Ovary (tissue), 9 donors: Measurements from ENCODE around the gene CEPT1. TPM values are rescaled to one million over a fixed set of nuclear protein-coding genes. Genes with fewer than 3 reads are reported as not detected.

ENCODE experiments used
- DNase-seq, 5 donors: peaks; one replicate each; pipeline ENCODE4 v3.0.0-alpha.2; 2019 to 2020
- H3K27ac ChIP-seq, 2 donors: fragments of 200-600 bp; one replicate each; pipeline versions ENCODE4 v1.5.1 to v1.8.0; 2019 to 2022
- H3K27me3 ChIP-seq: fragments of 200-600 bp; one replicate; pipeline ENCODE4 v1.8.0; 2022
- H3K36me3 ChIP-seq: fragments of 200-600 bp; sonication (generic); one replicate; pipeline ENCODE4 v1.5.1; 2019
- H3K4me1 ChIP-seq: one replicate; pipeline ENCODE4 v1.8.1; 2013; ENCODE audit warnings: mild to moderate bottlenecking, moderate library complexity; ENCODE audit not compliant: insufficient read depth
- H3K4me3 ChIP-seq: fragments of 200-600 bp; sonication (generic); one replicate; pipeline ENCODE4 v1.5.1; 2017
- H3K9me3 ChIP-seq, 2 donors: fragments of 200-600 bp in 1 of 2; sonication (generic) in 1 of 2; one replicate each; pipeline versions ENCODE4 v1.5.1 to v1.8.1; 2013 to 2019; ENCODE audit warnings: mild to moderate bottlenecking in 1 of 2, moderate library complexity in 1 of 2
- EP300 ChIP-seq: sonication (generic); formaldehyde crosslinking; IDR thresholded peaks from one replicate; pipeline ENCODE4 v1.6.1; 2017; ENCODE audit warnings: antibody characterized with exemption
- POLR2A ChIP-seq: fragments of 450-650 bp; IDR thresholded peaks from one replicate; pipeline ENCODE4 v1.6.1; 2017; ENCODE audit warnings: antibody characterized with exemption, mild to moderate bottlenecking, moderate library complexity
- WGBS, 3 donors: extraction: QIAGEN DNeasy Blood & Tissue Kit in 1 of 3; methylation state at CpG; one replicate each; pipeline versions ENCODE4 v1.1.5 to v1.1.7; 2013 to 2017; 5-methylcytosine and 5-hydroxymethylcytosine counted together
- intact Hi-C, 4 donors: fragments of 100-400 bp; cut with DNase I; formaldehyde crosslinking; loops; one replicate each; pipeline versions ENCODE4 v1.11.0 to v1.15.1; 2022 to 2023
- polyA plus RNA-seq, 2 donors: library from polyadenylated mRNA; stranded (reverse); fragments of 200-250 nt in 1 of 2; fragments of 350-450 nt in 1 of 2; fragmentation: Illumina TruSeq in 1 of 2; extraction: RNeasy Lipid Tissue Mini Kit (QIAGEN cat#74804) in 1 of 2; gene quantifications; one replicate each; pipeline ENCODE4 v1.2.3, GENCODE V29; 2013 to 2014
- total RNA-seq, 7 donors: library from RNA; depleted of rRNA in 2 of 7; stranded (reverse); fragments of >200 nt in 2 of 7; fragmentation: NEBNext Ultra II Directional in 3 of 7; extraction: Animal tissue kit (Norgen Biotek cat#: 25700) in 3 of 7; gene quantifications; one replicate each; pipeline versions ENCODE4 v1.1.0 to v1.2.4, GENCODE V29; 2016 to 2023
- TF ChIP-seq, protein P1 (sequence below), 3 donors: fragments of 450-650 bp in 2 of 3; fragments of 200-600 bp in 1 of 3; IDR thresholded peaks; one replicate each; pipeline versions ENCODE4 v1.5.1 to v1.8.0; 2016 to 2022; ENCODE audit warnings: antibody characterized with exemption in 3 of 3, mild to moderate bottlenecking in 1 of 3
- donor health status: DM: no; HTN: no; CAD: no; lungs with moderate emphysema.
- donor health status: DM: no; HTN: no; CAD: no.
- donor health status: Bipolar disorder and iron deficiency.
- donor health status: DM: yes; HTN: yes; CAD: no.
- donor health status: DM: no; HTN: no; CAD: no.
- donor health status: DM: yes; HTN: yes; CAD: no.

CEPT1 gene
- total and polyA plus RNA-seq, 9 donors = 16.4 to 40.3 (median 32.4) TPM

- Histone ChIP-seq H3K36me3 (no peaks in the 10 kb centered on the region), H3K4me1 (peaks cover 5% of the 10 kb centered on the region), H3K4me3 (no peak overlapping the region), H3K9me3 (no peaks in the 10 kb centered on the region), H3K27me3 (no peaks in the 10 kb centered on the region), H3K27ac (no peak overlapping the region)
- DNase-seq = no peak
- WGBS, 3 donors = 95 to 97% (median 96%) methylated on average over 2 of the region's 2 CpGs
- intact Hi-C loops = no loop called here
- TF ChIP-seq POLR2A (no peak), EP300 (no peak)
Observed at GRCh38 chr1:111145542-111145941, 5.5 kb downstream of the CEPT1 start.

DNA sequence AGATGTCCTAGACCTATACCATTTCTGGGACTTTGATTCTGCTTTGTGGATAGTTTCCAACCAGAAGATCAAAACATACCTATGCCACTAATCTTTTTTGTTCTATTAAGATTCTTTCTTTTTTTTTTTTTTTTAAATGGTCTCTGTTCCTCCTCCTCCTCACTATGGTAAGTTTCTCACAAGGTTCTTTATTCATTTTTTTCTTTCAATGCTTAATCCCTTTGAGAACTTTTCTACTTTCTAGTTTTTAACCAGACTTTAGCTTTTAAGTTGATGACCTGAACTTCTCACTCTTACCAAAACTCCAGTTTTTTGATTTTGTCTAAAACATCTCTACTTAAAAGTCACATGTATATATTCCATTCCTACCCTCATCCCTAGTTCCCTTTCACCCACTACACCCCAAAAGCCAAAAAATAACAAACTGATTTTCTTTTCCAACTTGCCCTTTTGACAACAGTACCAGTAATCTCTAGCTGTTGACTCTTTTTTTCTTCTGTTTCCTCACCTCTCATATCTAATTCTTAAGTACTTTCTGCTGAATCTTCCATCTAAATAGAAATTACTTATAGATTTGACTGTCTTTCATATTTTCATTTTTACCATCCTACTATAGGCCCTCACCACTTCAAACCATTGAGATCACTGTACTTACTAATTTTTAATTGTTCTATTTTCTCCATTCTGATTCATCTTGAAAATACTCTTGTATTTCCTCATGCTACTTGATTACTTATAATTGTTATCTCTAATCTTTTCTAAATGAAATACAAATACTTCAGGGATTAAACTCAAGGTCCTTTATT lies 6.1 kb downstream of the CEPT1 start:
- H3K36me3 ChIP-seq = no peaks in the 10 kb centered on the region
- H3K9me3 ChIP-seq = no peaks in the 10 kb centered on the region
- no peak overlapping the region for H3K4me3 ChIP-seq
- peaks cover 6% of the 10 kb centered on the region for H3K4me1 ChIP-seq
- no peak for DNase-seq
- H3K27me3 ChIP-seq = no peaks in the 10 kb centered on the region
- H3K27ac ChIP-seq = no peak overlapping the region
- intact Hi-C loops = no loop called here
- TF ChIP-seq EP300 = no peak

GRCh38 chr1:111147948-111148347 lies 7.9 kb downstream of the CEPT1 start:
- WGBS, 3 donors = 47 to 60% (median 51%) methylated on average over 3 of the region's 3 CpGs

DNA sequence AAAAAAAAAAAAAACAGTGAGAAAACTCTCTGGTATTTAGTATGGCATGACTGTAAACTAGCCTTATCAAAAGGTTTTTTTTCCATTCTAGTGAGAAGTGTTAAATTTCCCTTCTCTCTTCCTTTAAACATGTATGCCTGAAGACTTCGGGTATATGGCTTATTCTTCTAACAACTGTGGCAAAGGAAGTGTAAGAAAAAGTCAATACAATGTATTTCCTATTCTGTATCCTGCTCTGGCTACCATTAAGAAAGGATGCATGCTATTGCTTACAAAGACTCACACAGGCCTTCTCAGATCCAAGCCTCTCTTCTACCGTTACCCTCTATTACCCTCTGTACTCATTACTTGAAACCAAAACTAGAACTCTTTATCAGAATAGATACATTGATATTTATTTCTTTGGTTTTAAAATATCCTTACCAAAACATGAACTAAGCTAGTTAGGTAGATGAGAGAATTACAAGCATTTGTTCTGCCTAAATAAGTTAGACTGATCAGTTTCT lies 8.4 kb downstream of the CEPT1 start:
- H3K27ac ChIP-seq = no peak overlapping the region
- H3K4me1 ChIP-seq = peaks cover 4% of the 10 kb centered on the region
- intact Hi-C loops = no loop called here
- no peaks in the 10 kb centered on the region for H3K9me3 ChIP-seq
- no peak for TF ChIP-seq EP300
- TF ChIP-seq POLR2A = no peak
- TF ChIP-seq, protein P1, sequence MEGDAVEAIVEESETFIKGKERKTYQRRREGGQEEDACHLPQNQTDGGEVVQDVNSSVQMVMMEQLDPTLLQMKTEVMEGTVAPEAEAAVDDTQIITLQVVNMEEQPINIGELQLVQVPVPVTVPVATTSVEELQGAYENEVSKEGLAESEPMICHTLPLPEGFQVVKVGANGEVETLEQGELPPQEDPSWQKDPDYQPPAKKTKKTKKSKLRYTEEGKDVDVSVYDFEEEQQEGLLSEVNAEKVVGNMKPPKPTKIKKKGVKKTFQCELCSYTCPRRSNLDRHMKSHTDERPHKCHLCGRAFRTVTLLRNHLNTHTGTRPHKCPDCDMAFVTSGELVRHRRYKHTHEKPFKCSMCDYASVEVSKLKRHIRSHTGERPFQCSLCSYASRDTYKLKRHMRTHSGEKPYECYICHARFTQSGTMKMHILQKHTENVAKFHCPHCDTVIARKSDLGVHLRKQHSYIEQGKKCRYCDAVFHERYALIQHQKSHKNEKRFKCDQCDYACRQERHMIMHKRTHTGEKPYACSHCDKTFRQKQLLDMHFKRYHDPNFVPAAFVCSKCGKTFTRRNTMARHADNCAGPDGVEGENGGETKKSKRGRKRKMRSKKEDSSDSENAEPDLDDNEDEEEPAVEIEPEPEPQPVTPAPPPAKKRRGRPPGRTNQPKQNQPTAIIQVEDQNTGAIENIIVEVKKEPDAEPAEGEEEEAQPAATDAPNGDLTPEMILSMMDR (IDR thresholded peaks at IDR 0.05) = no peak
- no peaks in the 10 kb centered on the region for H3K27me3 ChIP-seq
- 42 to 62% (median 48%) methylated on average over 2 of the region's 2 CpGs for WGBS, 3 donors
- no peak for DNase-seq
- no peaks in the 10 kb centered on the region for H3K36me3 ChIP-seq
- no peak overlapping the region for H3K4me3 ChIP-seq

More at GRCh38 chr1:111147948-111148347, 7.9 kb downstream of the CEPT1 start:
- intact Hi-C loops = no loop called here
- no peak for DNase-seq
- H3K27me3 ChIP-seq = no peaks in the 10 kb centered on the region
- TF ChIP-seq, protein P1 (IDR thresholded peaks at IDR 0.05) = no peak
- TF ChIP-seq POLR2A (no peak), EP300 (no peak)
- H3K4me3 ChIP-seq = no peak overlapping the region
- peaks cover 4% of the 10 kb centered on the region for H3K4me1 ChIP-seq
- no peak overlapping the region for H3K27ac ChIP-seq
- no peaks in the 10 kb centered on the region for H3K36me3 ChIP-seq
- H3K9me3 ChIP-seq = no peaks in the 10 kb centered on the region

GRCh38 chr1:111151838-111152237 lies 11.8 kb downstream of the CEPT1 start:
- no peak for TF ChIP-seq POLR2A
- TF ChIP-seq, protein P1 (IDR thresholded peaks at IDR 0.05) = no peak
- no peak for TF ChIP-seq EP300

More at GRCh38 chr1:111151838-111152237, 11.8 kb downstream of the CEPT1 start:
- no peak for DNase-seq
- 36 to 56% (median 38%) methylated on average over 3 of the region's 3 CpGs for WGBS, 3 donors
- Histone ChIP-seq H3K4me3 (no peak overlapping the region), H3K27ac (no peak overlapping the region), H3K4me1 (peaks cover 4% of the 10 kb centered on the region), H3K9me3 (no peaks in the 10 kb centered on the region), H3K27me3 (no peaks in the 10 kb centered on the region), H3K36me3 (no peaks in the 10 kb centered on the region)
- intact Hi-C loops = no loop called here
